GM18873 (cell line): ENCODE data around the gene GPM6B.
A peak's percentile ranks its signal among the peaks of the same experiment; 100 is the strongest.

ENCODE experiments used
- ATAC-seq: cut with Tn5 transposase; IDR thresholded peaks from one replicate; pipeline ENCODE4 v1.9.1; 2021; ENCODE audit warnings: mild to moderate bottlenecking, moderate library complexity, moderate number of reproducible peaks; ENCODE audit not compliant: unreplicated experiment, low FRiP score

The GPM6B gene

DNA sequence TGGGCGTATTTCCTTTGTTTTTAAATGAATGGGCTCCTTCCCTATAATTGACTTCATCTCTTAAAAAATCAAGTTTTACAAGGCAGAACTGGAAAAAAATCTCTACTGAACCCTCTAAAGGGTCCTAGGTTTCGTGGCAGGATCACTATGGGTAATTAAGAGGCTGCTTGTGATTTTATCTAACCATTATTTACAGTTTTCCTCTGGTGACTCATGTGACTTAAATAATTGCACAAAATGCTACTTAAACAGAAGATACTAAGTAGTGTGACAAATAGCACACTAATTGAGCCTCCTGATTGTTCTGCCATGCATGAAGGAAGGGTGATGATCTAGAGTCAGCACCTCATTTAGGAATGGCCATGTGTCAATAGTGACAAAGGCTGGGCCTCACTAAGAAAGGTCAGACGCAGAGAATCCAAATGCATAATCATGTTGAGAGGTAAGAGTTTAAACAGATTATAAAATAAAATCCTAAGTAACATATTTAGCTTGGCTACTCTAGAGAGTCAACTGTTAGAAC, 46.8 kb downstream of the GPM6B start:
- no peak for ATAC-seq

DNA sequence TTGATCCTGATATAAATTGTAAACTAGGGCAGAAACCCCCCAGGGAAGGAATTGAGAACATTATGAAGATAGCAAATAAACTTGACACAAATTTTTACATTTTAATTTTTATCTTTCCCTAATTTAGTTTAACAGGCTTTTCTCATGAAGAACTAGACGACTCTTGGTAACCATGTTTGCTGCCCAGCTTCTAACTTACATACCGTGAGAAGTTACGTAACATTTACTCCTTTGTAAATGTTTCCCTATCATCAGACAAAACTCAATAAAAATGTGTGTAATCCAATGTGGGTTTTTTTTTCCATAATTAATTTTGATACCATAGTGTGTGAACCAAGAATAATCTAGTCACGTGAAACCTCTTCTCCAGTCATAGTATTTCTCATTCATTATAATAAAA, 48.0 kb downstream of the GPM6B start:
- ATAC-seq = no peak

DNA sequence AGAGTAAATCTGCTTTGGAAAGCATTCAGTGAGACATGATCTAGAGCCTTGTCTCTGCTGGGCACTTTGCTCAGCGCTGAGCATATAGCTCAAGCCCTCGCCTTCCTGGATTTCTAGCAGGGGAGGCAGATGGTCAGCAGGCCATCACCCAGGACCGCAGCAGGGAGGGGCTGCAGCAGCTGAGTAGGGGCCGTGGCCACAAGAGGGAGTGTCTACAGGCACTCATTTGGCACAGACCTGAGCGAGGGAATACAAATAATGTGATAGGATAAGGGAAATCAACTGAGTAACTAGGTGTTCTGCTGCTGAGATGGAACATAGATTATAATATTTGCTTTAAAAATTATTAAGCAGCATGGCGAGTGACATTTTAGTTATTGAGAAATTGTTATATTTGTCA, 52.1 kb downstream of the GPM6B start:
- ATAC-seq = no peak

DNA sequence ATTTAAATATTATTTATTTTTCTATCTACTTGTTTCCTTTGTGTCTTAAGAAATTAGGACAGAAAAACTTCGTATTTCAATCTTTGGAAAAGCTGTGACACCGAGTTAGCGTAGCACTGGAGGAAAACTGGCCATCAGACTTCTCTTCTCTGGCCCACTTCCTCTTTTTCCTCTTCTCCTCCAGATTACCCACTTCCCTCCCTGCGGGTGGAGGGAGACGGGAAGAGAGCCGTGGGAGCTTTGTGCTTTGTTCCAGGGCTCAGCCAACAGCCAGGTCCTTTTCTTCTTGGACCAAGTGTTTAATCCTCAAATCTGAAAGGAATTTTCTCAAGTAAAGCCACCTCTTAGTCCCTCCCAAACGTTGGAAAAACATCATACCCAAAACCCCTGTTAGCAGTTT, 52.6 kb downstream of the GPM6B start:
- ATAC-seq = no peak

DNA sequence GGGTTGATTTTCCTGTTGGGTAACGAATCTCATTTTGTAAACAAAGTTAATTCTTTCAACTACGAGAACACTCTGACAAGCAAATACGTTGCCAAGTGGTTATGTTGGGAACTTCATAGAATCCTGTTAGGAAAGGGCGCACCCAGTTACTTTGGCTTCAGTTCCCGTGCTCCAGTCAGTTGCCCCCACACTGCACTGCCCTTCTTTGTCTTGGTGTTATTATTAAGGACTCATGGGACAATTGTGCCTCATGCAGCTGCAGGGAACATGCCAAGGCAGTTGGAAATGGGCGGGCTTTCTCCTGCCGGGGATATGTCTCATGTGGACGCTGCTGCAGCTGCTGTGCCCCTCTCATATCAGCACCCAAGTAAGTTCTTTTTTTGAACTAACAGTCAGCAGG, 53.4 kb downstream of the GPM6B start:
- no peak for ATAC-seq

DNA sequence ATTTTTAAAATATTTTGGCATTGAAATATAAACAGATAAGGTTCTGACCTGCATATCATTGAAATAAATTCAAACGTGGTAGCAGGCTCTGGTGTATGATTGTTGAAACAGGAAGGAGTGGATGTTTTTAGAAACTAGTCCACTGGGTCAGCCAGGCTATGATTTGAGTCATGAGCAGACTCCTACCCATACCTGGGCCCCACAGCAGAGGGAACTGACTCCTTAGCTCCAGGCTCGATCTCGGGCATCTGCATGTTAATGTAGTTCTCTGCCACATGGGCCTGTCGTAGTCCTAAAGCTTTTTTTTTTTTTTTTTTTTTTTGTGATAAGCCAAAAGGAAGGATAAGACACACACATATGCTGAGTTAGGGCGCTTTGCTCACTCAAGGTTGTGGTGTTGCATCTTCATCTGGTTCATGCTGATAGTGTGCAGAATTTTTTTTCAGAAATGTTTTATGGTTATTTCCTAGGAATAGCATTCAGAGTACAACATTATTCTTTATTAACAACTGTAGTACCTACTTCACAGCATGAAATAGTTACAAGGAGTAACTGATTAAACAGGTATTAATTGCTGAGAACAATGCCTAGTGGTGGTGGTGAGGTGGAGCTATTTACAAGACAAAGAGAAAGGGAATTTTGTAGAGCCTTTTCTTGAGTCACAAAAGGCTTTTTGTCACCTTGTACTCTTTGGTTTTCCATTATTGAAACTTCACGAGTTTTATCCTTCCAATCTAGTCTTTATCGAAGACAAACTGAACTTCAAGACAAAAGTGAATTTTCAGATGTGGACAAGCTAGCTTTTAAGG, 55.1 kb downstream of the GPM6B start:
- ATAC-seq = peak; percentile 64

DNA sequence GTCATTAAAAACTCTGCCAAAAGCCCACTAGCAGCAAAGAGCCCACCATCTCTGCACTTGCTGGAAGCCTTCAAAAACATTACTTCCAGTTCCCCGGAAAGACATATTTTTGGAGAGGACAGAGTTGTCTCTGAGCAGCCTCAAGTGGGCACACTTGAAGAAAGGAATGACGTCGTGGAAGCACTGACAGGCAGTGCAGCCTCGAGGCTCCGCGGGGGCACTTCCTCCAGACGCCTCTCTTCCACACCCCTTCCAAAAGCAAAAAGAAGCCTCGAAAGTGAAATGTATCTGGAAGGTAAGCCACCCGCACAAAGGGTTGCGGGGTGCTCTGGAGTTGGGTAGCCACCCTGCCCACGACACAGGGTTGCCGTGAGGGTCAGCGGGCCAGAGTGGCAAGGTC, 56.5 kb downstream of the GPM6B start:
- ATAC-seq = no peak

DNA sequence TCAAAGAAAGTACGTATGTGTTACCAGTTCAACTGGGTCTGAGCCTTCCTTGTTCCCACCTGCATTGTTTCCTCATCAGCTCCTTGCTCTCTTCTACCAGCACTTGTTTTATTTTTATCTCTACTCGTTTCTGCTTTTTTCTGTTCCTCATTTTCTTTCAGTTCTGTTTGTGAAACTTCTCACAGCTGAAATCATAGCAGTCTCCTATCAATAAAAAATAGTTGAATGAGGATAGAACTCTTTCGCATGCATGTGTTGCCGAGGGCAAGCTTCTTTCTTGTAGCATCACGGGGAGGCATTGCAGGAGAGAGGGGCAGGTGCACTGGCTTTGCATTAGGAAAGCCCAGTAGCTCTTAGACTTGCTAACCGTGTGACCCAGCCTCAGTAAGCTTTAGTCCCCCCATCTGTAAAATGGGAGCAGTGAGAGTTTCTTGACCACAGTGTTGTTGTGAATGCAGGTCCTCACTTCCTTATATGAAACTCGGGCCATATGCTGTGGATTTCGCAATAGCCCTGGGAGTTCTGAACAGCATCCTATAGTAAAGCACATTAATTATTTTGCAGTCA, 57.7 kb downstream of the GPM6B start:
- peak; percentile 66 for ATAC-seq

DNA sequence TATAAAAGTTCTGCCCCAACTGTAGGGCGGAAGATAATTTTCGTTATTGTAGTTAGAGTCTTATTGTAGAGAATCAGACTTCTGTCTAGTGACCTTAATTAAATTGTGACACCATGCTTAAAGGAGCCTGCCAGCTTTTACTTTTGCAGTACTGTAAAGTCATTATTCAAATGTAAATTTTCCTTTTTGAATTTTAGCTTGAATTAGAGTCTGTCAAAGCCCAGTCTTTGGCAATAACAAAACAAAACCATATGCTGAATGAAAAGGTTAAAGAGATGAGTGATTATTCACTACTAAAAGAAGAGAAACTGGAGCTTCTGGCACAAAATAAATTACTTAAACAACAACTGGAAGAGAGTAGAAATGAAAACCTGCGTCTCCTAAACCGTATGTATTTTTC, 60.5 kb downstream of the GPM6B start:
- ATAC-seq = no peak

DNA sequence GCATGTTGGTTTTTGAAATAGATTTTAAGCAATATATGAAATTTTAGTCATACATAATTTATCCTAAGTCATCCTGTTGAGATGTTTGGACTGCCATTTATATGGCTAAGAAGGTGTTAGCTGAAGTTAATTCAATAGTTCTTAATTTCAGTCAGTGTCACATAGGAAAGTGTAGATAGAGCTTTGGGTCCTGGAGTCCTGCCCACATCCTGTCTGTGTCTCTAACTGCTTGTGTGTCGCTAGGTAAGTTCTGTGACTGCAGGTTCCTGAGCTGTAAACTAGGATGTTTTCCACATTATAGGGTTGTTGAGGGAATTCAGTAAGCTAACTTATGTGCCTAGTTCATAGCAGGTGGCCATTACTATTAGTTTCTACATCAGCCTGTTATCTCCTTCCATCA, 61.6 kb downstream of the GPM6B start:
- no peak for ATAC-seq

DNA sequence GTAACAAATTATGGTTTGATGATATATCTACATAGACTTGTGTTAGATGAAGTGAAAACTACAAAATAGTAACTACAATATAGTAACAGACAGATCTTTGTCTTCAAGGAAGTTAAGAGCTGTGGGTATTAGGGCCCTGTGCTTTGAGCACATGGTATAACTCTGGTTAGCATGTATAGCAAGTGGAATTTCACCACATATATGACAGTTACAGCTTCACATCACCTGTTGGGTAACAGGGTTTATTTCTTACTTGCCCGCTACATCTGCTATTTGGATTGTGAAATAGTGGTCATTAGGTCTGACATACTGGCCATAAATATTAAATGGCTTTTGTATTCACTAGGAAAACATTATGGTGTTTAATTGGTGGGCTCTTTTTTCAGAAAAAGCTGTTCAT, 62.1 kb downstream of the GPM6B start:
- ATAC-seq = no peak

DNA sequence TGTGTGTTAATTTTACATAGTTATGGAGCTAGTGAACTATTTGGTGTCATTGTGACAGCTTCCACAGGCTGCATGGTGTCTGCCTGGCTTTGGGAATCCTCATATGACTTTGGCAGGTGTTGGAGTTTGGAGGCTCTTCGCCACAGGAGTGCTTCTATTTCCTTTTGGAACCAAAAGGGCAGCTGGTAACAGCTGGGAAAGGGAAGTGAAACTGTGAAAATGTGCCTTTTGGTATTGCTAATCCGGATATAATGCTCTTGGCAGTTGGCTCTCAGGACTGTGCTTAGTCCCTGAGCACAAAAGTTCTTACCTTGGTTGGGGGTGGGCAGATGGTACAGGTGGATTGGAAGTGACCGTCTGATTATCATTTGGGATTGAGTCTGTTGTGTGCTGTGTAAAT, 64.2 kb downstream of the GPM6B start:
- peak; percentile 68 for ATAC-seq

DNA sequence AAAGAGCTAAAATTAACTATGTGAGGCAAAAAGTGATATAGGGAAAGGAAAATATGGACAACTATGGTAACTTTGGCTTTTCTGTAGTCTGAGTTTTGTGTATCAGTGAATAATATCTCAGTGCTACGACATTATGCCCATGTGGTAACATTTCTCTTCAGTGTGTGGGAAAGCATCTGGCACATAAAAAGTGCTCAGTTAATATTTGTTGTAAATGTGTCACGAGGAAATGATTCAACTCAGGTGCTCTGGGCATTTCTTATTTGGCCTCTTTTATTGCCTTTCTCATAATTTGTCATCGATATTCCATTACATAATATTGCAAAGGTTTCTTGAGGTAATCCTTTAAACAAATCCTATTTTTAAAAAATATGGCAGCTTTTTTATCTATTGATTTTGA, 64.8 kb downstream of the GPM6B start:
- no peak for ATAC-seq

DNA sequence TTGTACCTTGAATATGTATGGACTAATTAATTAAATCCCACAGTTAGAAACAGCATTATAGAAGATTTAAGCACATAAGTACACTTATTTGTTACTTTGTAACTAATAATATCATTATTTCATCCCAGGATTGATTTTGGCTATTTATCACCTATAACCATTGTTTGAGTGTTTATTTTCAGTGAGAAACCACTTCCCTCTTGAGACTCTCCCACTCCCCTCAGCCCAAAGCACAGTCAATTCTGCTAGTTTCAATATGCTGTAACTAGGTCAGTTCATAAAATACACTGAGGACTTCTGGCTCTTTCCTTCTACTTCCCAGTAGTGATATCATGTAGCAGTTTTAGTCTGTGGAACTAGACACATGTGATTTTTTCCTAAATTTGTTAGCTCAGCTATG, 66.1 kb downstream of the GPM6B start:
- ATAC-seq = no peak

DNA sequence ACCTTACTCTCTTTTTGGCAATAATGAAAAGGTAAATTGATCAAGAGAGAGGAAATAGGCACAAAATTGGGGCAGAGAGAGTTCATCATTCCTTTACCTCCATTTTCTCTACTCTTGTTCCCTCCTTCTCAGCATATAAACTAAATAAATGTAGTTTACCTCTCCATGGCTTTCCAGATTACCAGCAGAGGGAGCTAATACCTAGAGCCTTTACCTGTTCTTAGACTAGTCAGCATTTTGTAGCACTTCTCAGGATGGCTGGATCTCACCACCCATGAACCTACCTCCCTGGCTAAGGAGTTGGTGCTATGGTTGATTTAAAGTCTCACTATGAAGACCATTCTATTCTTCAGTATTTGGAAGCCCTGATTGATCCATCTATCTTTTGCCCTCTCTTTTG, 66.7 kb downstream of the GPM6B start:
- no peak for ATAC-seq

DNA sequence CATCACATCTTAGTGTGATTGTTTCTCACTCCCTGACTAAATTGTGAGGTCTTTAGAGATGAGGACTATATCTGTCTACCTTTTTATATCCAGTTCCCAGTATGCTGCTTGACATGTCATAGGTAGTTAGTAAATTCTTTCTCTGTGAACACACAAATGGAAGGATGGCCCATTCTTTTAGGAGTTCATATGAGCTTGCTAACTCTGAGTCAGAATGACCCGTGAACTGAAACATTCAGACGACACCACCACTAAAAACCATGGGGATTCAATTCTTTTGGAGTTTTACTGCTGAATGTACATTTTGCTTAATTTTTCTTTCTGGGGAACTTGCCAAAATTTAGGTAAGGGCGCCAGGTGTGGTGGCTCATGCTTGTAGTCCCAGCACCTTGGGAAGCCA, 68.4 kb downstream of the GPM6B start:
- no peak for ATAC-seq

DNA sequence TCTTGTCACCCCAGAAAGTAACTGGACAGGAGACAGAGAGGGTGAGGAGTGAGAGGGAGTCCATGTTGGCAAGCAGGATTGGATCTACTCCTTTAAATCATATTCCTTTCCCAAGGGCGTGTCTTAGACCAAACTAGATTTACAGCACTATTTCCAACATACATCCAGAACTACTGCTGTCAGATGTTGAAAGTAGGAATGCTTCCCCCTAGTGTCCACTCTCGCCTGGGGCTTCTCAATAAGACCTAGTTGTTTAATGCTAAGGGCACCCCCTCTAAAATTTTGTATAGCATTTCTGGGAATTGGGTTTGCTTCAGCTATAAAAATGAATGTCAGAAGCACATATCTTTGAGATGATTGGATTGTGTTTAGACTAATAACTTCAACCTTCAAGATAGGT, 69.1 kb downstream of the GPM6B start:
- ATAC-seq = no peak

DNA sequence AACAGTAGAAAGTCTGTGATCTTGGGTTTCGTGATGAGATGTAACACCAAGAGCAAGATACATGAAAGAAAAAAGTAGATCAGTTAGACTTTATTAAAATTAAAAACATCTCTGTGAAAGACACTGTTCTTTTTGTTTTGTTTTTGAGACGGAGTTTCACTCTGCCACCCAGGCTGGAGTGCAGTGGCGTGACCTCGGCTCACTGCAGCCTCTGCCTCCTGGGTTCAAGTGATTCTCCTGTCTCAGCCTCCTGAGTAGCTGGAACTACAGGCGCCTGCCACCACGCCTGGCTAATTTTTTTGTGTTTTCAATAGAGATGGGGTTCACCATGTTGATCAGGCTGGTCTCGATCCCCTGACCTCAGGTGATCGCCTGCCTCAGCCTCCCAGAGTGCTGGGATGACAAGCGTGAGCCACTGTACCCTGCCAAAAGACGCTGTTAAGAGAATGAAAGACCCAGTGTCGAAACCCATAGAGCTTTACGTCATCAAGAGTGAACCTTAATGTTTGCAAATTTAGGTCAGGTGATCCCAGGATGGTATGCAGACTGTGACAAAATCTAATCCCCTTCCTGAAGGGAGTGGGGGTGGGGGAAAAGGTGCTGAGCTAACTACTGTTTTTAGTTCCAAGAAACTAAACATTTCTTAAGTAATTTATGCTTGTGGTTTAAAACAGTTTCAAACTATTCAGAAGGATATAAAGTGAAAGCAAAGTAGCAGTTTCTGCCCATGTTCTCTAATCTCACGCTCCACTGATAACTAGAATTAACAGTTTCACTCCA, 74.3 kb downstream of the GPM6B start:
- ATAC-seq = peak; percentile 85

DNA sequence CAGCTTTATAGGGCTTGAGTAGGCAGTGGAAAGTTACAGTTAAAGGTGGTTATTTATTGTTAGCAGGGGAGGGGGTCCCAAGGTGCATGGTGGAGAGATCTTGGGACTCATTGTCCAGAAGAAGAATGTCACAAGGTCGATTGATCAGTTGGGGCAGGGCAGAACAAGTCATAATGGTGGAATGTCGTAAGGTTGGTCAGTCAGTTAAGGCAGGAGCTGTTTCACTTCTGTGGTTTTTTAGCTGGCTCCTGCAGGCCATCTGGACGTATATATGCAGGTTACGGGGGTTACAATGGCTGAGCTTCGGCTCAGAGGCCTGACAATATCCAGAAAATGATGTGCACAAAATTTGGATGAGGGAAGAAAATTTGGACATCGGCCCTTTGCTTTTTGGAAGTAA, 75.2 kb downstream of the GPM6B start:
- no peak for ATAC-seq

DNA sequence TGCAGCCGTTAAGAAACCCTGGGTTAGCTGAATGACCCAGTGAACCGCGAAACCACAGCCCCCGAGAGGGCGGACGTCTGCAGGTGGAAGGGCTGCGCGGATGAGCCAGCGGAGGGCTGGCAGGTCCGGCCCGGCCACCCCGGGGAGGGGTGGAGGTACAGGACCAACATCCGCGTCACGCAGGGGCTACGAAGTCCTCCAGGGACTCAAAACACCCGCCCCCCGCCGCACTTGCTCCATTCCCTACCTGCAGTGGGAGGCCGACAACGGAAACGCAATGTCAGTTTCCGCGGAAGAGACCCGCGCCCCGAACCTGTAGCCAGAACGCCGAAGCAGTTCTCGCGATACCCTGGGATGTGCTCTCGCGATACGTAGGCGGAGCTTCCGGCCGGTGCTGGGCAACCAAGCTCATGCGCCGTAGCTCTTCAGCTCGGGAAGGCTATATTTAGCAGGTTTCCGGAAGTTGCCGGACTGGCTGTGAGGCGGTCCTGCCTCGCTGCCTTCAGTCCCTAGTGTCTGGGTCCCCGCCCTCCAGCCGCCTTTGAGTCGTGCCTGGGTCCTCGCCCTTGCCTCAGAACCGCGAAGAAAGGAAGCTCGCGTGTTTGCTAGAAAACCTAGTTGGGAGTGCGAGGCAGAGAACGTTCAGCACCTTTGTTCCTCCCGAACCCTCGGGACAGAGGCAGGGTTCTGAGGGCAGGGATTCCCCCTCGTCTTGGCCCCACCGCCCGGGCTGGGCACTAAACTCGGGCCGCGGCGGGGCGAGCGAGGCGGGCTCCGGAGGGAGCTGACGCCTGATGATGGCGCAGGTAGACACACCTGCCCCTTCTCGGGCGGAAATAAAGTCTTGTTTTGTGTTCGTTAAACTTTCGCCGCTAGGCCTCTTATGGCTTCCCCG, 82.4 kb downstream of the GPM6B start, which contains the start of the genes OFD1 and TRAPPC2:
Gene OFD1 (plus strand): TSS at position 471 of the 895 bp plus-strand sequence. CDS start 324 bp downstream, at position 795.
Gene TRAPPC2 (minus strand): TSS at position 343 of the 895 bp plus-strand sequence. CDS start 14,657 bp downstream, outside the sequence.
- peak; percentile 93 for ATAC-seq
